GM18951 (cell line): ENCODE data around the gene ALK.

Experiments used
- POLR2A ChIP-seq: IDR thresholded peaks from 4 replicates; pipeline ENCODE4 v1.6.1; 2011; ENCODE audit warnings: mild to moderate bottlenecking; ENCODE audit not compliant: insufficient read length, insufficient read depth; ENCODE audit errors: extremely low read depth
- in situ Hi-C: fragments of 300-500 bp; cut with MboI; formaldehyde crosslinking; loops from one replicate; pipeline ENCODE4 v1.12.0; 2022; ENCODE audit warnings: low sequenced_read_pairs, mixed read lengths, inconsistent platforms; ENCODE audit not compliant: unreplicated experiment

The ALK gene

DNA sequence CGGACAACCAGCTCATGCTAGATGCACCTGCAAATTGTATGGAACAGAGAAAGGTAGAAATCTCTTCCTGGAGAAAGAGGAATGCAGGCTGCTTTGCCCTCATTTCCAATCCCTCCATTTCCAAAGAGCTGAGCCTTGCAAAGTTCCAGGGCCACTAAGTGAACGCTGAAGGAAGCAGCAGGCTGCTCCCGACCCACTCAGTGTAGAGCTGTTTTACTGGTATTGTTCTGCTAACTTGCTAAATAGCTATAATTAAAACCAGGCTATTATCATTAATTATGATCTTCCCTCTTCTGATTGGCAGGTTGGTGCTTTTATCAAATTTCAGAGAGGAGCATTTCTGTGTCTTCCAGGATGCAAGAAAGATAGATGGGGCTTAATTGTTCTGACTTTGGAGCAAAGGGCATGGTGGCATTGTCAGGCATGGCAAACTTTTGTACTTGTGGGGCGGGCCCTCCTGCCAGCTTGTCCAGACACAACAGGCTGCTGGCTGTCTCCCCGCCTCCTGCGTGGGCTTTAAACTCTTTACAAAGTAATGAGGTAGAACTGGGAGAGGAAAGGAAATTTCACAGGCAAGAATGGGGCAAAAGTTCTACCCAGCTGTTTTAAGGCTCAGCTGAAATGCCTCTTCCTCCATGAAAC lies 40.2 kb downstream of the ALK start:
- no peak for TF ChIP-seq POLR2A
- in situ Hi-C loops, result no loop called here

GRCh38 chr2:29880084-29880483 lies 41.3 kb downstream of the ALK start:
- in situ Hi-C loops, result no loop called here
- TF ChIP-seq POLR2A, result no peak

DNA sequence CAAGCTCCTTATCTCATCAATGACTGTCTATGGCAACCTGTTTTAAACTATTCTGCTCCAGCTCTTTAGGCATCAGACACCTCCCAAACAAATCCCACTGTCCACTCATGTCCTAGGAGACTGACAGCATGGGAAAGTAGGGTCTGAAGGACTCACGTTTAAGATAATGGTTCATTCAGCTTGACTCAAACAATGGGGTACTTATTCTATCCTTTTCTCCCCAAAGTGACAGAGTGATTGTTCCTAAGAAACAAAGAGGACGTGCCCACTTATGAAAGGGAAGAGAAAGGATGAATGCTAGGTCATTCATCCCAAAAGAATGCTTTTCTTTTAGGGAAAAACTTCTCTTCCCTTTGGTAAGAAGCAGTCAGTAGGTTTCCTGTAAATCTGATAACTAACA lies 41.9 kb downstream of the ALK start:
- TF ChIP-seq POLR2A, result no peak
- in situ Hi-C loops, result no loop called here

- no peak for TF ChIP-seq POLR2A
- in situ Hi-C loops, result no loop called here
Observed at GRCh38 chr2:29878898-29879297, 42.5 kb downstream of the ALK start.

GRCh38 chr2:29876374-29876773 lies 45.0 kb downstream of the ALK start:
- TF ChIP-seq POLR2A, result no peak
- in situ Hi-C loops, result no loop called here

DNA sequence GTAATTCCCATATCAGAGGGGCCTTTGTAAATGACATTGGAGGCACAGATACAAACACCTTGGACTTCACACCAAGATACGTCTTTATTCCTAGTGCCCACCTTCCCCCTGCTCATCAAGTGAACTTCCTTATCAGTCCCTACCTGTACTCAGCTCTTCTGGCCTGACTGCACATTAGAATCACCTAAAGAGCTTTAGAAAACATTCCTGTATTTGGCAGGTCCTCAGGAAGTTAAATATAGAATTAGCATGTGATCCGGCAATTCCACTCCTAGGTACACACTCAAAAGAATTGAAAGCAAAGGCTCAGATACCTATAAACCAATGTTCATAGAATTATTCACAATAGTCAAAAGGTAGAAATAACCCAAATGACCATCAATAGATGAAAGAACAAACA lies 46.6 kb downstream of the ALK start:
- in situ Hi-C loops, result no loop called here
- TF ChIP-seq POLR2A, result no peak

- in situ Hi-C loops, result no loop called here
- TF ChIP-seq POLR2A, result no peak
Observed at GRCh38 chr2:29872870-29873269, 48.5 kb downstream of the ALK start.

DNA sequence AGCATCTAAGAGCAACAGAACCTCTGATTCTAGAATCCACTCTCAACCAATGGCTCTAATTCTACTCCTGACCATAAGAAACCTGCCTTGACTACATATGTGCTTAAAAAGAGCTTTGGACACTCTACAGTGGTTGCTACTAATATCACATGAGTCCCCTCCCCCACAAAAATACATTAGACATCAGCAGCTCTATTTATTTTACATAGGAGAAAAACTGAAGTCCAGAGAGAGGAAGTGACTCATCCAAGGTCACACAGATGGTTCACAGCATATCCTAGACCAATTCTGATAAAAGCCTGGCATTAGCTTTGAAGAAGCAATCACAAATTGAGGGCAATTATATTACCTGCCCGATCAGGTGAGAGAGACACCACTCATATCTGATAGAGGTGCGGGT lies 49.8 kb downstream of the ALK start:
- in situ Hi-C loops, result no loop called here
- TF ChIP-seq POLR2A, result no peak

DNA sequence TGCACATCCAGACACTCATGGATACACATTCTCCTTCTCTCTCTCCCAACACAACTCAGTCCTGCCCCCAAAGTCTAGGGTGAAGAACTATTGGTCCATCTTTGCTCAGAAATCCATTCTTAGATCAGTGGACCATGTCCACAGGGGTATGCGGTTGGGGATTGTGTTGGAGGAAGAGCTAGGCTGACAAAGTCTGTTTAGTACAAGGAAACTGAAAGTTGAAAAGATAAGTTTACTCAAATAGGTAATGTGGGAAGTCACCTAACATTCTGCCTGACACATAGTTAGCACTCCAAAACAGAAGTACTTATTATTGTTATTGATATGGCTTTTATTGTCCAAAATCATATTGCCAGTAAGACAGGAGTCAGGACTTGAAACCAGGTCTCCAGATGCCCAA lies 55.9 kb downstream of the ALK start:
- in situ Hi-C loops, result no loop called here
- TF ChIP-seq POLR2A, result no peak

GRCh38 chr2:29864988-29865387 lies 56.4 kb downstream of the ALK start:
- TF ChIP-seq POLR2A, result no peak
- in situ Hi-C loops, result no loop called here

GRCh38 chr2:29855924-29856639 lies 65.3 kb downstream of the ALK start:
- in situ Hi-C loops, result no loop called here

DNA sequence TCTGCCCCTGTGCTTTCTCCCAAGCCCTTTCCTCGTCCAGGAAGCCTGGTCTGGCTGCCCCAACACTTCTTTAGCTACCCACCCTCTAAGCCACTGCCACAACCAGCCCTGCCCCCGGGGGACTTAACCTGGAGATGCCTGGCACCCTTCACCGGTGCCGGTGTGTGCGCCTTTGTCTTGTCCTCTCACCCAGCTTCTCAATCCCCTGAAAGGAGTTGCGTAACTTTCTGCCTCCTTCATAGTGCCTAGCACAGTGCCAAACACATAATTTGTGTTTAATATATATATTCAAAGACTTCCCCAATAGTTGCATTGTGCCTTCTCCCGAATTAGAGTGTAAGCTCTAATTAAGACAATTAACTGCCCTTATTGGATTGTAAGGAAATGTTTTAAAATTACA lies 70.6 kb downstream of the ALK start:
- in situ Hi-C loops, result no loop called here
- no peak for TF ChIP-seq POLR2A

More at GRCh38 chr2:29855924-29856639, 65.3 kb downstream of the ALK start:
- no peak for TF ChIP-seq POLR2A

GRCh38 chr2:29848566-29849310 lies 72.6 kb downstream of the ALK start:
- no peak for TF ChIP-seq POLR2A
- in situ Hi-C loops, result no loop called here

GRCh38 chr2:29847886-29848285 lies 73.5 kb downstream of the ALK start:
- TF ChIP-seq POLR2A, result no peak
- in situ Hi-C loops, result no loop called here
